Renal cortical epithelial cell (primary cell): Measurements from ENCODE around the gene XCL2. TPM values are rescaled to one million over a fixed set of nuclear protein-coding genes. Genes with fewer than 3 reads are reported as not detected.

ENCODE experiments used
- total RNA-seq: library from RNA; depleted of rRNA; stranded (reverse); fragments of >200 nt; gene quantifications from 2 replicates; pipeline ENCODE4 v1.2.3, GENCODE V29; 2014

Gene XCL2
- total RNA-seq, 1 donor from 2014 or later = not detected

Other genes with a start within 250 kb of the XCL2 start
- gene XCL1, start 32.6 kb upstream of the XCL2 start, total RNA-seq = not detected in 2 replicates
- gene DPT, start 185.2 kb upstream of the XCL2 start, total RNA-seq = not detected in 2 replicates